Skeletal muscle satellite cell (primary cell): Measurements from ENCODE around the gene PAPPA2.

Experiments
- H3K27me3 ChIP-seq: 2 replicates; pipeline ENCODE4 v1.7.0; 2013; ENCODE audit warnings: low read length; ENCODE audit not compliant: control insufficient read depth, insufficient read depth
- H3K36me3 ChIP-seq: 2 replicates; pipeline ENCODE4 v1.7.0; 2013; ENCODE audit warnings: mild to moderate bottlenecking, control low read depth, low read length; ENCODE audit not compliant: insufficient read depth
- H3K4me1 ChIP-seq: 2 replicates; pipeline ENCODE4 v1.7.0; 2013; ENCODE audit warnings: low read length; ENCODE audit not compliant: control insufficient read depth, insufficient read depth
- H3K4me2 ChIP-seq: 2 replicates; pipeline ENCODE4 v1.7.0; 2013; ENCODE audit warnings: mild to moderate bottlenecking, low read length
- H3K4me3 ChIP-seq: 2 replicates; pipeline ENCODE4 v1.7.0; 2013; ENCODE audit warnings: low read length
- H3K9ac ChIP-seq: 2 replicates; pipeline ENCODE4 v1.7.0; 2013; ENCODE audit warnings: mild to moderate bottlenecking, low read depth, low read length, moderate library complexity
- H3K9me3 ChIP-seq: replicated peaks from 2 replicates; pipeline ENCODE4 v1.7.0; 2013; ENCODE audit warnings: mild to moderate bottlenecking, control low read depth, low read length

The PAPPA2 gene

DNA sequence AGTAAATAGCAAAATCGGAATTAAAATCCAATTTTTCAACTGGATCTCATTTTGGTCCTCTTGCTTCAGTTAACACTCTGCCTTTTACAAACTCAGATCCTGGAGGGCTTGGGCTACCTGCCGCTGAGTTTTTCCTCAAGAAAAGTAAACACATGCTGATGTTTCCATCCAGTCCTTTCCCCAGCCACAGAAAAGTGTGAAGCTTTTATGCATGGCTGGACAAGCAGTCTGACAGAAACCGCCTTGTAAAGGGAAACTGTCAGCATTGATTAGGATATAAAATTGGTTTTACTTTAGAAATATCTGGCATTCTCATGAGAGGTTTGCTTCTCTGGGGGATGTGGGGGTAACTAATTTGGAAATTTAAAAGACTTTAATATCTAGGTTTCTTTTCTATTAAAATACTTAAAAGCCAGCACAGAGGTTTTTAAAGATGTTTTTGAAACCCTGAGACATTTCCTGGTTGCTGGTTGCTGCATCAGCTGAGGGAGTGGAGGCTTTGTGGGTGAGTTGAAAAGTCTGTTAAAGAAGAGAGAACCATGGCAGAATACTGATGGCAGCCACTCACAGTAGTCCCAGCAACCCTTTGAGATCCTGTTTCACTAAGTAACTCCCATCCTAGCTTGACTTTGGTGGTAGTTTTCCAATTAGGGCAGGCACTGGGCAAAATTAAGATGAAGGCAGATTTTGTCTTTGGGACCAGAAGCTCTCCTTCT is 238.3 kb downstream of the PAPPA2 start:
- H3K9ac ChIP-seq: no peak overlapping the region

DNA sequence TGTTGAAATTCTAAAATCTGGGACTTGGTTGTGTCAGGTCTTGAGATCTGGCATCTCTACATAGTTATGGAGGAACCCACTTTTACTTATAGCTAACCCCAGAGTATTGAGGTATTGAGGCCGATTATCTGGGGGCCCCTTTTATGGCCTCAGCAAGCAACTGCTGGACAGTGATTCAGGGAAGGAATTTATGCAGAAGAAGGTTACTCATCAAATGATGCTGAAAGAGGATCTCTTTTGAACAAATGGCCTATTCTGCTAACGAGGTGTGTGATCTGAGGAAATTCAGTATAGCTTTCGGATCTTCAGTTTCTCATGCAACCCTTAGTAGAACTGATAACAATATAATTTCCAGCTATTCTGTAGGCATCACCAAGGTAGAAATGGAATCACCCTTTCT is 239.9 kb downstream of the PAPPA2 start:
- H3K9ac ChIP-seq: no peak overlapping the region

More for the DNA sequence above, 238.3 kb downstream of the PAPPA2 start:
- Histone ChIP-seq H3K9me3 (no peaks in the 10 kb centered on the region), H3K27me3 (peaks cover 6% of the 10 kb centered on the region), H3K4me1 (no peaks in the 10 kb centered on the region), H3K4me3 (no peak overlapping the region), H3K4me2 (no peak overlapping the region), H3K36me3 (no peaks in the 10 kb centered on the region)

DNA sequence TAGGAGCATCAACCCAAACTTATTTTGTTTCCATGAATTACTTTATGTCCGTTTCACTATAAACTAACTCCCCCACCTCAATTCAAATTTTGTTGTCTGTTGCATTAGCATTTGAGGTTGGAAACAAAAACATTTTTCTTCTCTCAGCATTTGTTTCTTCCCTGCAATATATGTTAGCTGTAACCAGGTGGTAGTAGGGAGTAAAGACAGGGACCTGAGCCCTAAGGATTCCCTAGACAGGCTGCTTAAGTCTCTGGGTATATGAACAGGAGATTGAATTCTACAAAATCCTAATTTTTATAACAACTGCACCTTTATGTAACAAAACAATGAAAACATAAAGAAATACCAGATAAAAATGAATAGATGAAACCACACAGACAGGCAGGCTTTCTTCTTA is 242.6 kb downstream of the PAPPA2 start:
- H3K4me1 ChIP-seq: no peaks in the 10 kb centered on the region
- H3K4me3 ChIP-seq: no peak overlapping the region
- no peak overlapping the region for H3K9ac ChIP-seq
- H3K27me3 ChIP-seq: peaks cover 6% of the 10 kb centered on the region
- H3K36me3 ChIP-seq: no peaks in the 10 kb centered on the region
- no peak overlapping the region for H3K4me2 ChIP-seq
- H3K9me3 ChIP-seq: no peaks in the 10 kb centered on the region

More for the DNA sequence above, 239.9 kb downstream of the PAPPA2 start:
- no peaks in the 10 kb centered on the region for H3K4me1 ChIP-seq
- H3K4me2 ChIP-seq: no peak overlapping the region
- no peaks in the 10 kb centered on the region for H3K36me3 ChIP-seq
- H3K9me3 ChIP-seq: no peaks in the 10 kb centered on the region
- H3K4me3 ChIP-seq: no peak overlapping the region
- peaks cover 6% of the 10 kb centered on the region for H3K27me3 ChIP-seq

DNA sequence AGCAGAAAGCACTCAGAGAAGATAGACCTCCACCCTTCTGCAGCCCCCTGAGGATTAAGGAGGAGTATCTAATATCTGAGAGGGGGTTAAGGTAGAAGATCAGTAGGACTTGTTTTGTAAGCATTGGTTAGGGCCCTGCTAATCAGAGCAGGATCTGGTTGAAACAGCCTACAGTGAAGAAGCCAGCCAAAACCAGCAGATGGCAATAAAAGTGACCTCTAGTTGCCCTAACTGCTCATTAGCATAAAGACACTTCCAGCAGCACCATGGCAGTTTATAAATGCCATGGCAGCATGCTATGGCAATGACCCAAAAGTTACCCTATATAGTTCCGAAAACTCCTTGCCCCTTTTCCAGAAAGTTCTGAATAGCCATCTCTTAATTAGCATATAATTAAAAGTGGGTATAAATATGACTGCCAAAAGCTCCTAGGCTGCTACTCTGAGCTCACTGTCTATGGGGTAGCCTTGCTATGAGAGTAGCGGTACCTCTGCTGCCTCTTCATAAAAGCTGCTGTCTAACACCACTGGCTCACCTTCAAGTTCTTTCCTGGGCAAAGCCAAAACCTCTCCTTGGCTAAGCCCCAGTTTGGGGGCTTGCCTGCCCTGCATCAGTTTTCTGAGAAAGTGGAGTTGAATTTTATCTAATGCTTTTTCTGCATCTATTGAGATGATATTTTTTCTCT is 254.2 kb downstream of the PAPPA2 start:
- Histone ChIP-seq H3K27me3 (no peaks in the 10 kb centered on the region), H3K36me3 (no peaks in the 10 kb centered on the region), H3K4me1 (no peaks in the 10 kb centered on the region), H3K9me3 (no peaks in the 10 kb centered on the region), H3K9ac (no peak overlapping the region), H3K4me3 (no peak overlapping the region), H3K4me2 (no peak overlapping the region)

DNA sequence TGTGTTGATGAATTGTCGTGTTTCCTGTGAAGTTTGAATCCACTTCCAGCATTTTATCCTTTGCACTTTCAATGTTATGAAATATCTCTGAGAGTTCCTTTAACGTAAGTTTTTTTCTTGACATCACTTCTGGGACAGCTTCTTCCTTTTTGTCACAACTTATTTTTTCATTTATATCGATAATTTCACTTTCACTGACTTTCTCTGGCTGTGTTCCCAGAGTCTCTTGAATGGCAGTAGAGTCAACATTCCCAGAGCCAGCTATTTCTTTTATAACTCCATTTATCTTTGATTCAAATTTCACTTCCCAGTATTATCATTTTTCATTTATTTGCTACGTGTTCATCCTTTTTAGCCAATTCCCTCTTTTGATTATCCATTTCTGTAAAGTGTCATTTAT is 256.5 kb downstream of the PAPPA2 start:
- H3K36me3 ChIP-seq: no peaks in the 10 kb centered on the region
- H3K9ac ChIP-seq: no peak overlapping the region
- H3K9me3 ChIP-seq: no peaks in the 10 kb centered on the region

DNA sequence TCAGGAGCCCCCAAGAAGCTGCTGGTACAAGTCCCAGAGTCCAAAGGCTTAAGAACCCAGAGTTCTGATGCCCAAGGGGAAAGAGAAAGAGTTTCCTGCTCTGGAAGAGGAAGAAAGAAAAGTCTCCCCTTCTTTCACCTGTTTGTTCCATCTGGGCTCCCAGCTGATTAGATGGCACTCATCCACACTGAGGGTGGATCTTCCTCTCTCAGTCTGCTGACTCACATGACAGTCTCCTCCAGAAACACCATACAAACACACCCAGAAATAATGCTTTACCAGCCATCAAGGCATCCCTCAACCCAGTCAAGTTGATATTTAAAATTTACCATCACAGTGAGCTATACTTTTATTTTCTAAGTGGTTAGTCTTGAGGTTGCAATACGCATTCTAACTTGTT is 257.9 kb downstream of the PAPPA2 start:
- Histone ChIP-seq H3K4me1 (no peaks in the 10 kb centered on the region), H3K9me3 (no peaks in the 10 kb centered on the region), H3K4me2 (no peak overlapping the region), H3K36me3 (no peaks in the 10 kb centered on the region), H3K27me3 (no peaks in the 10 kb centered on the region), H3K9ac (no peak overlapping the region), H3K4me3 (no peak overlapping the region)

More for the DNA sequence above, 256.5 kb downstream of the PAPPA2 start:
- Histone ChIP-seq H3K27me3 (no peaks in the 10 kb centered on the region), H3K4me2 (no peak overlapping the region), H3K4me3 (no peak overlapping the region), H3K4me1 (no peaks in the 10 kb centered on the region)

DNA sequence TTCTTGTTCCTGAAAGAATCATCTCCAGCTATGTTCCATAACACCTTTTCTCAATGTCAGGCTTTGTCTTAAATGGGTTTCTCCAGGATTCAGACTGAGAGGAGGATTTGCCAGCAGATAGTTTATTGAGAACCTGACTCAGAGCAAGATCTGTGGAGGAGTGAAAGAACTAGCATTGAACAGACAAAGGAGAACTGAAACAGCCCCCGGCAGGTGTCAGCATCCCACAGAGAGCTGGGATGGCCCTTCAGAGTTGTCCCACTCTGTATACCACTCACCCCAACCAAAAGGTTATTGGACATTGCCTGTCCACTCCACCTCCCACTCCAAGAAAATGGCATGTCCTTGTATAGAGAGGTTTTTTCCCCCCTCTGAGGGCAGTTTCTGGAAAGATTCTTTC is 270.7 kb downstream of the PAPPA2 start:
- Histone ChIP-seq H3K9ac (no peak overlapping the region), H3K27me3 (no peaks in the 10 kb centered on the region), H3K4me1 (no peaks in the 10 kb centered on the region), H3K4me3 (no peak overlapping the region), H3K36me3 (no peaks in the 10 kb centered on the region), H3K4me2 (no peak overlapping the region), H3K9me3 (no peaks in the 10 kb centered on the region)

DNA sequence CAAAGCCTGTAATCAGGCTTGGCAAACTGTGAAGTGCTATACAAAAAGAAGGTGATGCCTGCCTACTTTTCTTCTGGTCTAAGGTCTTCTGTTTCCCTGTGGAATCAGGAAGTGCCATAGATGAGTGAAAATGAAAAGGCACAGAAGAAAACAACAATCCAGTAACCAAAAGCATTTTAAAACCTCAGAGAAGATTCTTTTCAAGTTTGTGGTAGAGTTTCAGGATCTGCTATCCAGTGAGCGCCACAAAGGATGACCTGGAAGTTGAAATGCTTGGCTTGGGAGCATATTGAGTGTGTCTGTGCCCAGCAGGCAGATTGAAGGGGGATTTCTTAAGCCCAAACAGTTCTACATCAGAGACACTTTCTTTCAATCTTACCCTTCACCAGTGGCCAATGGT is 272.2 kb downstream of the PAPPA2 start:
- Histone ChIP-seq H3K36me3 (no peaks in the 10 kb centered on the region), H3K4me1 (no peaks in the 10 kb centered on the region), H3K4me2 (no peak overlapping the region), H3K9me3 (no peaks in the 10 kb centered on the region), H3K27me3 (no peaks in the 10 kb centered on the region), H3K9ac (no peak overlapping the region), H3K4me3 (no peak overlapping the region)

DNA sequence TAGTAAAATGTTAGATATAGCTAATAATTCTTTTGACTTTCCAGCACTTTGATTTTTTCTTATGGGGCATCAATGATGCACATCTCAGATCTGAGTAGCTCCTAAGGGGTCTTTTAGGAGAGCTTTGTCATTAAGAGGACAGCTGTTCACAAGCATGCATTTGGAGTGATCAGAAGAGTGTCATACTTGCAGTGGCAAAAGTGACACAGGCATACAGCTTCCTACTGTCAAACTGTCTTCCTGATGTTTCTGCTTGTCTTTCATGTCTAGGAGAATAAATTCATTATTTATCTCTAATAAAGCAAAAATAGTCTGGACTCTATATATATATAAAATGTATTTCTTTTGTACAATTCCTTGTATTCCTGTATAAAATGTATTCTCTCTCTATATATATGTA is 273.0 kb downstream of the PAPPA2 start:
- H3K4me1 ChIP-seq: no peaks in the 10 kb centered on the region
- no peak overlapping the region for H3K4me3 ChIP-seq
- no peaks in the 10 kb centered on the region for H3K9me3 ChIP-seq
- no peaks in the 10 kb centered on the region for H3K36me3 ChIP-seq
- H3K4me2 ChIP-seq: no peak overlapping the region
- H3K27me3 ChIP-seq: no peaks in the 10 kb centered on the region
- H3K9ac ChIP-seq: no peak overlapping the region

DNA sequence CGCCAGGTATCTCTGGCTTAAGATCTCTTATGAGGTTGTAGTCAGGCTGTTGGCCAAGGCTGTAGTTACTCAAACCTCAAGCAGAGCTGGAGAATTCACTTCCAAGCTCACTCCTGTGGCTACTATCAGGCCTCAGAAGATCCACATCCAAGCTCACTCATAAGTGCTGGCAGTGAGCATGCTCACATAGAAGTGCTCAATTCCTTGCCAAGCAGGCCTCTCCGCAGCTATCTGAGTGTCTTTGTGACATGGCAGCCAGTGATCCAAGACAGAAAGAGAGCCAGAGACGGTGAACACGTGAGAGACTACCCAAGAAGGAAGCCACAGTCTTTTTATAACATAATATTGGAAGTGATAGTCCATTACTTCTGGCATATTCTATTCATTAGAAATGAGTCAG is 278.2 kb downstream of the PAPPA2 start:
- Histone ChIP-seq H3K9me3 (no peaks in the 10 kb centered on the region), H3K4me3 (no peak overlapping the region), H3K4me1 (no peaks in the 10 kb centered on the region), H3K27me3 (peaks cover 9% of the 10 kb centered on the region), H3K4me2 (no peak overlapping the region), H3K9ac (no peak overlapping the region), H3K36me3 (no peaks in the 10 kb centered on the region)

DNA sequence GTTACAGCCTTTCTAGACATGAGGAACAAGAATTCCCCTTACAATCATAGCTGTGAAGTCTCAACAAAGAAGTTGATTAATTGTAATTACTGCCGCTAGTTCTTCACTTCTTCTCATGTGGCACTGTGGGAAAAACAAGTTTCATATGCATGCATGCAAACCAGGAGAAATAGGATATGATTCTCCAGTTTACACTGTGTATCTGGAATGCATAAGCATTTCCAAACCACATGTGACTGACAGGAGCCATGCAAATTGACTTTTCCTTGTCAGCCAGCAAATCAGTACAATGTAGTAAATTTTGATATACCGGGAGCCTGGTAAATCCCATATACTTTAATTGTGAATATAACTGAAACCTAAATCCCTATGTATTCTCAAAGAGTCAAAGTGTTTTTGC is 279.3 kb downstream of the PAPPA2 start:
- no peak overlapping the region for H3K9ac ChIP-seq
- H3K4me1 ChIP-seq: no peaks in the 10 kb centered on the region
- no peaks in the 10 kb centered on the region for H3K9me3 ChIP-seq
- H3K27me3 ChIP-seq: peaks cover 9% of the 10 kb centered on the region
- H3K4me3 ChIP-seq: no peak overlapping the region
- no peaks in the 10 kb centered on the region for H3K36me3 ChIP-seq
- no peak overlapping the region for H3K4me2 ChIP-seq

DNA sequence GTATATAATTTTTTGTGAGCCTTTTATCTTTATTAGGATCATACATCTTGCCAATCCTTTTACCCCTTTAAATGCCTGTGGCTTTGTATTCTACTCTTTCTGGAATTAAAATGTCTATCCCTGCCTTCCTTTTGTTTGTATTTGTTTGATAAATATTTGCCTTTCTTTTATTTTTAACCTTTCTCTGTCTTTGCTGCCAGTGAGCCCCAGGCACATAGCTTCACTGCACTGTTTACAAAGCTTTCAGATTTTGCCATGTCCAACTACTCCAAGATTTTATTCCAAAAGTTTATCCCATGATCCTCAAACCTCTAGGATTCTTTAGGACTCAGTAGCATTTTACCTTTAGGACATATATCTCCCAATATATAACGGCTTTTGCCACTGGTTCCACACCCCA is 281.2 kb downstream of the PAPPA2 start:
- no peak overlapping the region for H3K4me2 ChIP-seq
- H3K9me3 ChIP-seq: no peaks in the 10 kb centered on the region
- no peak overlapping the region for H3K9ac ChIP-seq
- no peaks in the 10 kb centered on the region for H3K36me3 ChIP-seq
- H3K4me3 ChIP-seq: no peak overlapping the region
- peaks cover 9% of the 10 kb centered on the region for H3K27me3 ChIP-seq
- no peaks in the 10 kb centered on the region for H3K4me1 ChIP-seq
